ENCODE results near the gene KDF1. TPM values are rescaled to one million over a fixed set of nuclear protein-coding genes. Genes with fewer than 3 reads are reported as not detected.

The KDF1 gene
- polyA plus RNA-seq (ENCODE audit: low read depth in 6 of 6) = 1 to 10 TPM in 5 of 6 donors, not detected in 1; 1.2 to 2.5 (median 2.2) TPM

GRCh38 chr1:26959722-26960624 lies at the start of gene KDF1:
Gene KDF1 (minus strand): TSS chr1:26960468. CDS start chr1:26952380, 8,088 bp downstream.
- H3K36me3 Mint-ChIP-seq = peaks cover 0 to 6% of the 10 kb centered on the region in 2 donors
- H3K4me1 Mint-ChIP-seq = peaks cover 6 to 10% (median 7%) of the 10 kb centered on the region in 3 donors
- H3K9me3 Mint-ChIP-seq = peaks cover 0 to 6% (median 0%) of the 10 kb centered on the region in 7 donors
- ATAC-seq (ENCODE audit: low read depth in 2 of 2) = peak; percentile 98
- H3K4me3 Mint-ChIP-seq = peak within 1 kb of the TSS; percentile 74 to 94 (median 84)
- H3K27me3 Mint-ChIP-seq = peaks cover 15 to 45% (median 18%) of the 10 kb centered on the region in 3 donors
- DNase-seq = peak; percentile 54
- peak within 1 kb of the TSS in 5 of 6 donors; percentile 5 to 64 (median 37) for H3K27ac Mint-ChIP-seq

- Mint-ChIP-seq H3K4me3 (no peak overlapping the region), H3K27ac (no peak overlapping the region), H3K27me3 (peaks cover 0 to 22% (median 12%) of the 10 kb centered on the region in 3 donors), H3K36me3 (no peaks in the 10 kb centered on the region), H3K9me3 (no peaks in the 10 kb centered on the region), H3K4me1 (peaks cover 4 to 18% (median 13%) of the 10 kb centered on the region in 3 donors)
- DNase-seq (no peak), ATAC-seq (ENCODE audit: low read depth in 2 of 2) (no peak)
These were observed 49.4 kb upstream of the KDF1 start for GRCh38 chr1:27009601-27010197.

GRCh38 chr1:27007909-27008582 lies 47.8 kb upstream of the KDF1 start:
- DNase-seq (no peak), ATAC-seq (ENCODE audit: low read depth in 2 of 2) (no peak)
- H3K9me3 Mint-ChIP-seq = no peaks in the 10 kb centered on the region
- peaks cover 0 to 20% (median 12%) of the 10 kb centered on the region in 3 donors for H3K27me3 Mint-ChIP-seq
- H3K4me3 Mint-ChIP-seq = no peak overlapping the region
- H3K36me3 Mint-ChIP-seq = no peaks in the 10 kb centered on the region
- no peak overlapping the region for H3K27ac Mint-ChIP-seq
- H3K4me1 Mint-ChIP-seq = peaks cover 4 to 16% (median 14%) of the 10 kb centered on the region in 3 donors

GRCh38 chr1:27006683-27007082 lies 46.4 kb upstream of the KDF1 start:
- Mint-ChIP-seq H3K27ac (no peak overlapping the region), H3K27me3 (peaks cover 0 to 11% (median 6%) of the 10 kb centered on the region in 3 donors), H3K9me3 (no peaks in the 10 kb centered on the region), H3K4me3 (no peak overlapping the region), H3K36me3 (no peaks in the 10 kb centered on the region), H3K4me1 (peaks cover 5 to 17% (median 13%) of the 10 kb centered on the region in 3 donors)
- DNase-seq = no peak
- no peak for ATAC-seq (ENCODE audit: low read depth in 2 of 2)

- no peak overlapping the region for H3K4me3 Mint-ChIP-seq
- DNase-seq = no peak
- H3K36me3 Mint-ChIP-seq = no peaks in the 10 kb centered on the region
- no peak overlapping the region for H3K27ac Mint-ChIP-seq
- no peak for ATAC-seq (ENCODE audit: low read depth in 2 of 2)
- peaks cover 8 to 25% (median 13%) of the 10 kb centered on the region in 3 donors for H3K4me1 Mint-ChIP-seq
- peaks cover 0 to 5% (median 0%) of the 10 kb centered on the region in 3 donors for H3K27me3 Mint-ChIP-seq
- H3K9me3 Mint-ChIP-seq = no peaks in the 10 kb centered on the region
These were observed 45.6 kb upstream of the KDF1 start for GRCh38 chr1:27005648-27006496.

GRCh38 chr1:27005166-27005530 lies 44.9 kb upstream of the KDF1 start:
- ATAC-seq (ENCODE audit: low read depth in 2 of 2) (no peak), DNase-seq (no peak)
- Mint-ChIP-seq H3K27me3 (peaks cover 0 to 5% (median 0%) of the 10 kb centered on the region in 3 donors), H3K9me3 (no peaks in the 10 kb centered on the region), H3K36me3 (no peaks in the 10 kb centered on the region), H3K27ac (peak overlapping the region in 1 of 6 donors; percentile 18), H3K4me3 (no peak overlapping the region), H3K4me1 (peaks cover 8 to 32% (median 13%) of the 10 kb centered on the region in 3 donors)

GRCh38 chr1:27004471-27005165 lies 44.4 kb upstream of the KDF1 start:
- Mint-ChIP-seq H3K36me3 (no peaks in the 10 kb centered on the region), H3K27ac (peak overlapping the region in 1 of 6 donors; percentile 34), H3K4me1 (peaks cover 8 to 35% (median 13%) of the 10 kb centered on the region in 3 donors), H3K27me3 (peaks cover 0 to 5% (median 0%) of the 10 kb centered on the region in 3 donors), H3K9me3 (no peaks in the 10 kb centered on the region), H3K4me3 (no peak overlapping the region)
- ATAC-seq (ENCODE audit: low read depth in 2 of 2) = no peak
- DNase-seq = no peak

- DNase-seq (no peak), ATAC-seq (ENCODE audit: low read depth in 2 of 2) (no peak)
- Mint-ChIP-seq H3K27ac (no peak overlapping the region), H3K4me1 (peaks cover 8 to 35% (median 13%) of the 10 kb centered on the region in 3 donors), H3K27me3 (peaks cover 0 to 5% (median 0%) of the 10 kb centered on the region in 3 donors), H3K4me3 (peak overlapping the region in 2 of 8 donors; percentile 8 to 47), H3K9me3 (no peaks in the 10 kb centered on the region), H3K36me3 (no peaks in the 10 kb centered on the region)
These were observed 43.6 kb upstream of the KDF1 start for GRCh38 chr1:27003745-27004470.

GRCh38 chr1:27001570-27002360 lies 41.5 kb upstream of the KDF1 start:
- H3K27ac Mint-ChIP-seq = peak overlapping the region; percentile 51 to 90 (median 88)

GRCh38 chr1:27000817-27001460 lies 40.7 kb upstream of the KDF1 start:
- ATAC-seq (ENCODE audit: low read depth in 2 of 2) = no peak
- peaks cover 13 to 44% (median 19%) of the 10 kb centered on the region in 3 donors for H3K4me1 Mint-ChIP-seq
- H3K4me3 Mint-ChIP-seq = peak overlapping the region in 6 of 8 donors; percentile 44 to 85 (median 72)
- H3K9me3 Mint-ChIP-seq = no peaks in the 10 kb centered on the region
- peaks cover 6 to 10% (median 9%) of the 10 kb centered on the region in 3 donors for H3K27me3 Mint-ChIP-seq
- no peaks in the 10 kb centered on the region for H3K36me3 Mint-ChIP-seq
- peak overlapping the region in 2 of 6 donors; percentile 57 to 74 for H3K27ac Mint-ChIP-seq
- no peak for DNase-seq

More at GRCh38 chr1:27001570-27002360, 41.5 kb upstream of the KDF1 start:
- ATAC-seq (ENCODE audit: low read depth in 2 of 2) (peak; percentile 86 to 91), DNase-seq (peak; percentile 77)
- no peaks in the 10 kb centered on the region for H3K9me3 Mint-ChIP-seq
- H3K4me3 Mint-ChIP-seq = peak overlapping the region; percentile 13 to 85 (median 76)
- peaks cover 13 to 44% (median 19%) of the 10 kb centered on the region in 3 donors for H3K4me1 Mint-ChIP-seq
- H3K36me3 Mint-ChIP-seq = no peaks in the 10 kb centered on the region
- H3K27me3 Mint-ChIP-seq = peaks cover under 1 to 6% (median 2%) of the 10 kb centered on the region in 3 donors
